K562 (cell line): ENCODE measurements around the gene GGACT. TPM values are rescaled to one million over a fixed set of nuclear protein-coding genes. Genes with fewer than 3 reads are reported as not detected.

ENCODE experiments used
- ARID2 ChIP-seq: fragments of 450-650 bp; IDR thresholded peaks from 2 replicates; pipeline ENCODE4 v1.6.1; 2017; ENCODE audit warnings: antibody characterized with exemption, mild to moderate bottlenecking
- POLR2AphosphoS5 ChIP-seq: IDR thresholded peaks from 2 replicates; pipeline ENCODE4 v1.6.1; 2011; ENCODE audit warnings: mild to moderate bottlenecking, low read depth, low read length, moderate library complexity; ENCODE audit not compliant: control insufficient read depth, insufficient read depth
- RCOR1 ChIP-seq, 2 experiments: IDR thresholded peaks; 2 replicates each; pipeline ENCODE4 v1.6.1; 2012; ENCODE audit warnings: low read depth in 2 of 2, low read length in 2 of 2, borderline replicate concordance in 1 of 2, improper control_type of control experiment in 1 of 2
- TOE1 ChIP-seq, 2 experiments: fragments of 450-650 bp in 1 of 2; sonication (generic) in 1 of 2; formaldehyde crosslinking in 1 of 2; IDR thresholded peaks; 2 replicates each; pipeline versions ENCODE4 v1.7.1 to v1.8.0; 2016 to 2022; ENCODE audit warnings: borderline replicate concordance in 2 of 2, mild to moderate bottlenecking in 2 of 2, antibody characterized with exemption in 1 of 2, inconsistent platforms in 1 of 2, low read depth in 1 of 2, missing genetic modification reagents in 1 of 2, moderate library complexity in 1 of 2
- ZNF12 ChIP-seq: sonication (generic); formaldehyde crosslinking; IDR thresholded peaks from 2 replicates; pipeline ENCODE4 v1.4.0; 2020; ENCODE audit warnings: mild to moderate bottlenecking, missing genetic modification reagents
- polyA plus RNA-seq, 8 experiments: library from polyadenylated mRNA; depleted of rRNA in 4 of 8; stranded (reverse) in 5 of 8; unstranded in 3 of 8; fragments of >200 nt; fragmentation: Nextera tagmentation in 2 of 8; fragmentation: Illumina TruSeq in 1 of 8; extraction: Ambion mirVana in 2 of 8; extraction: Trizol in 1 of 8; gene quantifications; 2 replicates each; pipeline versions ENCODE4 v1.2.1 to v1.2.3, GENCODE V29; 2011 to 2014; ENCODE audit warnings: inconsistent platforms in 1 of 8, missing spikeins in 1 of 8
- total RNA-seq, 7 experiments: library from RNA; depleted of rRNA in 6 of 7; stranded (reverse); fragments of >200 nt in 6 of 7; fragmentation: Illumina TruSeq in 2 of 7; extraction: Trizol in 2 of 7; gene quantifications; 2 replicates each; pipeline versions ENCODE4 v1.2.1 to v1.2.3, GENCODE V29; 2011 to 2021; ENCODE audit warnings: low replicate concordance in 1 of 7
- TF ChIP-seq, protein P1 (sequence below), 2 experiments: fragments of 450-650 bp in 1 of 2; sonication (generic) in 1 of 2; formaldehyde crosslinking in 1 of 2; IDR thresholded peaks; 2 replicates each; pipeline versions ENCODE4 v1.7.1 to v1.9.0; 2016 to 2022; ENCODE audit warnings: inconsistent platforms in 1 of 2, mild to moderate bottlenecking in 1 of 2, missing genetic modification reagents in 1 of 2

Gene GGACT
- total and polyA plus RNA-seq, 9 of the 15 experiments (the other 6 are each of a cell fraction or from before 2014, with no cell fraction given) = 0.20 to 3.2 (median 1.7) TPM

DNA sequence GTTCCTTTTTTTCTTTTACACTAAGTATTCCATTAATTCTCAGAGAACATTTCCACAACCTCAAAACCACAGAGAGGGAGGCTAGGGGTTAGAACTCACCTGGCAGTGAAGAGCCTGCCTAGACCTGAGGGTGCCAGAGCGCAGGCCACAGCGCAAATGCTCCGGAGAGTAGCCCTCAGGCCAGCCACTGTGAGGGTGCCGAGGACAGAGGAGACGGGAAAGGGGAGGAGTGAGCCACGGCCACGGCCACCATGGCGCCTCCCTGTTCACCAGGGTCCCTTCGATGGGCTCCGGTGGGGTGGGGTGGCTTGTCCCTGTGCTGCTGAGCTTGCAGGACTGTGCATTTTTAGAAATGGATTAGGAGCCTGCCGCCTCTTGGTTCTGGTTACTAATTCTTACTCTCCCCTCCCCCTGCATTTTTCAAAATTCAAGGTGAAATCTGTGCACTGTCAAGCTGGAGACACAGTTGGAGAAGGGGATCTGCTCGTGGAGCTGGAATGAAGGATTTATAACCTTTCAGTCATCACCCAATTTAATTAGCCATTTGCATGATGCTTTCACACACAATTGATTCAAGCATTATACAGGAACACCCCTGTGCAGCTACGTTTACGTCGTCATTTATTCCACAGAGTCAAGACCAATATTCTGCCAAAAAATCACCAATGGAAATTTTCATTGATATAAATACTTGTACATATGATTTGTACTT is 58.8 kb downstream of the GGACT start (continued):
- TF ChIP-seq POLR2AphosphoS5 (no peak), TOE1 (IDR thresholded peaks at IDR 0.05; ENCODE audit: borderline replicate concordance) (no peak), TOE1 (CRISPR knock-in tag; IDR thresholded peaks at IDR 0.05; ENCODE audit: borderline replicate concordance, low read depth) (no peak), RCOR1 (IDR thresholded peaks at IDR 0.05; ENCODE audit: borderline replicate concordance in 1 of 2, low read depth in 2 of 2, low read length in 2 of 2) (no peak), ZNF12 (CRISPR knock-in tag) (no peak), ARID2 (no peak)
- TF ChIP-seq, protein P1, sequence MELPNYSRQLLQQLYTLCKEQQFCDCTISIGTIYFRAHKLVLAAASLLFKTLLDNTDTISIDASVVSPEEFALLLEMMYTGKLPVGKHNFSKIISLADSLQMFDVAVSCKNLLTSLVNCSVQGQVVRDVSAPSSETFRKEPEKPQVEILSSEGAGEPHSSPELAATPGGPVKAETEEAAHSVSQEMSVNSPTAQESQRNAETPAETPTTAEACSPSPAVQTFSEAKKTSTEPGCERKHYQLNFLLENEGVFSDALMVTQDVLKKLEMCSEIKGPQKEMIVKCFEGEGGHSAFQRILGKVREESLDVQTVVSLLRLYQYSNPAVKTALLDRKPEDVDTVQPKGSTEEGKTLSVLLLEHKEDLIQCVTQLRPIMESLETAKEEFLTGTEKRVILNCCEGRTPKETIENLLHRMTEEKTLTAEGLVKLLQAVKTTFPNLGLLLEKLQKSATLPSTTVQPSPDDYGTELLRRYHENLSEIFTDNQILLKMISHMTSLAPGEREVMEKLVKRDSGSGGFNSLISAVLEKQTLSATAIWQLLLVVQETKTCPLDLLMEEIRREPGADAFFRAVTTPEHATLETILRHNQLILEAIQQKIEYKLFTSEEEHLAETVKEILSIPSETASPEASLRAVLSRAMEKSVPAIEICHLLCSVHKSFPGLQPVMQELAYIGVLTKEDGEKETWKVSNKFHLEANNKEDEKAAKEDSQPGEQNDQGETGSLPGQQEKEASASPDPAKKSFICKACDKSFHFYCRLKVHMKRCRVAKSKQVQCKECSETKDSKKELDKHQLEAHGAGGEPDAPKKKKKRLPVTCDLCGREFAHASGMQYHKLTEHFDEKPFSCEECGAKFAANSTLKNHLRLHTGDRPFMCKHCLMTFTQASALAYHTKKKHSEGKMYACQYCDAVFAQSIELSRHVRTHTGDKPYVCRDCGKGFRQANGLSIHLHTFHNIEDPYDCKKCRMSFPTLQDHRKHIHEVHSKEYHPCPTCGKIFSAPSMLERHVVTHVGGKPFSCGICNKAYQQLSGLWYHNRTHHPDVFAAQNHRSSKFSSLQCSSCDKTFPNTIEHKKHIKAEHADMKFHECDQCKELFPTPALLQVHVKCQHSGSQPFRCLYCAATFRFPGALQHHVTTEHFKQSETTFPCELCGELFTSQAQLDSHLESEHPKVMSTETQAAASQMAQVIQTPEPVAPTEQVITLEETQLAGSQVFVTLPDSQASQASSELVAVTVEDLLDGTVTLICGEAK (IDR thresholded peaks at IDR 0.05) = no peak
- TF ChIP-seq, protein P1 (CRISPR knock-in tag; IDR thresholded peaks at IDR 0.05) = no peak
